Lung microvascular endothelial cell (primary cell): Measurements from ENCODE around the gene RPL36A. TPM values are rescaled to one million over a fixed set of nuclear protein-coding genes. Genes with fewer than 3 reads are reported as not detected.

Experiments
- DNase-seq, 2 donors: peaks; one replicate each; pipeline versions ENCODE4 v3.0.0 to v3.0.0-alpha.2; 2010; ENCODE audit warnings: low read depth in 2 of 2
- total RNA-seq: library from RNA; depleted of rRNA; stranded (reverse); fragments of >200 nt; gene quantifications from 2 replicates; pipeline ENCODE4 v1.2.1, GENCODE V29; 2014

RPL36A gene
- total RNA-seq, 1 donor from 2014 or later: 208 TPM

GRCh38 chrX:101430457-101431078, 39.8 kb downstream of the RPL36A start:
- DNase-seq: no peak

DNA sequence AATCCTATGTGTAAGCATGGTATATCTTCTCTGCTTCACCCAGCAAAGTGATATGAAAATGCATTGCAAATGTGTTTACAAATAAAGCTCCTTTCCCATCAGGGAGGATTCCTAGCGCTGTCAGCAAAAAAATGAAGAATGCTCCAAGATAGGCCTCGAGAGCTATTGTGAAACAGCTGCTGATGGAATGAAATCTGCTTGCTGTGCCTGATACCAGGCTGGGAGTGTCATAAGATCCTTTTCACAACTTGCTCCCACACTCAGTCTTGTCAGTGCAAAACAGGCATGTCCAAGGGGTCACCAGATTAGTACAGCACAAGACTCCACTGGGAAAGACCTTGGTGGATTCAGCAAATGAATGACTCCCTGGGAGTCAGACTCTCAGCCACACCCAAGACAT, 51.3 kb downstream of the RPL36A start:
- DNase-seq: no peak

Other genes with a start within 250 kb of the RPL36A start
- 0.22 TPM in 1 of 2 replicates, not detected in the other for gene DRP2, start 171.2 kb upstream of the RPL36A start, total RNA-seq
- under 0.01 TPM in 1 of 2 replicates, not detected in the other for gene TAF7L, start 99.7 kb upstream of the RPL36A start, total RNA-seq
- gene TIMM8A, start 42.3 kb upstream of the RPL36A start, total RNA-seq: 2.2 and 2.6 TPM in 2 replicates
- not detected in 2 replicates for gene BTK, start 4.8 kb upstream of the RPL36A start, total RNA-seq
- gene GLA, start 16.9 kb downstream of the RPL36A start, total RNA-seq: 16.9 and 19.2 TPM in 2 replicates
- gene HNRNPH2, start 17.2 kb downstream of the RPL36A start, total RNA-seq: 65.4 and 70.6 TPM in 2 replicates
- gene ARMCX4, start 94.4 kb downstream of the RPL36A start, total RNA-seq: 2.6 and 4.2 TPM in 2 replicates
- gene ARMCX1, start 159.5 kb downstream of the RPL36A start, total RNA-seq: 39.7 and 55.2 TPM in 2 replicates
- gene ARMCX6, start 227.0 kb downstream of the RPL36A start, total RNA-seq: 28.1 and 30.4 TPM in 2 replicates
- gene ARMCX3, start 232.1 kb downstream of the RPL36A start, total RNA-seq: 46.4 and 65.5 TPM in 2 replicates